SK-N-SH (cell line): ENCODE measurements around the gene DNAJC16. TPM values are rescaled to one million over a fixed set of nuclear protein-coding genes. Genes with fewer than 3 reads are reported as not detected.
"Not testable (repeated sequence)": the region's sequence is repeated elsewhere in the genome, so short reads cannot be mapped to it uniquely, and the experiment has no call there.

Experiments used
- CTCF ChIA-PET: fragments of 300-600, 350-600 bp; formaldehyde crosslinking; extraction: SDS; loops from one replicate; lab custom pipeline; 2021; lab: Yijun Ruan, JAX
- POLR2A ChIA-PET: fragments of 350-600 bp; sonication (Branson Sonifier 250); formaldehyde crosslinking; extraction: SDS; loops from one replicate; lab custom pipeline; 2020; ENCODE audit warnings: antibody characterized with exemption, inconsistent platforms; lab: Yijun Ruan, JAX
- DNase-seq: peaks from one replicate; pipeline ENCODE4 v3.0.0; 2012
- H2AFZ ChIP-seq: fragments of 200-600 bp; sonication (generic); 2 replicates; pipeline ENCODE4 v1.8.1; 2016; ENCODE audit warnings: antibody characterized with exemption, mild to moderate bottlenecking, low read depth
- H3F3A ChIP-seq: fragments of 200-600 bp; sonication (generic); replicated peaks from 2 replicates; pipeline ENCODE3; 2016; ENCODE audit warnings: antibody characterized with exemption, mild to moderate bottlenecking; ENCODE audit not compliant: insufficient read depth
- H3K27ac ChIP-seq, 2 experiments: fragments of 200-500 bp in 1 of 2; fragments of 200-600 bp in 1 of 2; sonication (Bioruptor generic) in 1 of 2; sonication (generic), shearing (Covaris generic) in 1 of 2; 2 replicates each; pipeline versions ENCODE4 v1.5.1 to v1.6.1; 2014 to 2016; ENCODE audit warnings: low read depth in 2 of 2, inconsistent platforms in 1 of 2, low read length in 1 of 2, mild to moderate bottlenecking in 1 of 2, mixed read lengths in 1 of 2
- H3K27me3 ChIP-seq: fragments of 200-600 bp; sonication (generic), shearing (Covaris generic); 2 replicates; pipeline ENCODE4 v1.6.1; 2016; ENCODE audit warnings: mixed run types; ENCODE audit not compliant: insufficient read depth
- H3K36me3 ChIP-seq, 2 experiments: fragments of 200-500 bp in 1 of 2; fragments of 200-600 bp in 1 of 2; sonication (Bioruptor generic) in 1 of 2; sonication (generic) in 1 of 2; replicated peaks in 1 of 2; 2 replicates each; pipeline versions ENCODE3 to v1.5.1; 2014 to 2016; ENCODE audit warnings: low read length in 1 of 2, mild to moderate bottlenecking in 1 of 2; ENCODE audit not compliant: insufficient read depth in 2 of 2, control insufficient read depth in 1 of 2
- H3K4me1 ChIP-seq, 2 experiments: fragments of 200-500 bp in 1 of 2; fragments of 200-600 bp in 1 of 2; sonication (Bioruptor generic) in 1 of 2; sonication (generic), shearing (Covaris generic) in 1 of 2; 2 replicates each; pipeline versions ENCODE4 v1.5.1 to v1.6.1; 2014 to 2016; ENCODE audit warnings: low read depth in 1 of 2, low read length in 1 of 2, mixed run types in 1 of 2; ENCODE audit not compliant: insufficient read depth in 2 of 2, control insufficient read depth in 1 of 2
- H3K4me2 ChIP-seq: fragments of 200-600 bp; sonication (generic), shearing (Covaris generic); 2 replicates; pipeline ENCODE4 v1.6.1; 2017; ENCODE audit warnings: mixed run types
- H3K4me3 ChIP-seq, 2 experiments: fragments of 200-500 bp in 1 of 2; fragments of 200-600 bp in 1 of 2; sonication (Bioruptor generic) in 1 of 2; sonication (generic), shearing (Covaris generic) in 1 of 2; 2 replicates each; pipeline versions ENCODE4 v1.5.1 to v1.8.1; 2014 to 2016; ENCODE audit warnings: low read depth in 2 of 2, inconsistent platforms in 1 of 2, low read length in 1 of 2, mild to moderate bottlenecking in 1 of 2, mixed read lengths in 1 of 2, moderate library complexity in 1 of 2
- H3K79me2 ChIP-seq: fragments of 200-600 bp; sonication (generic); 2 replicates; pipeline ENCODE4 v1.8.1; 2017; ENCODE audit warnings: mild to moderate bottlenecking; ENCODE audit not compliant: insufficient read depth
- H3K9ac ChIP-seq: fragments of 200-600 bp; sonication (generic); 2 replicates; pipeline ENCODE4 v1.6.1; 2017; ENCODE audit warnings: mixed run types
- H3K9me2 ChIP-seq: fragments of 200-600 bp; sonication (generic); 2 replicates; pipeline ENCODE4 v1.6.1; 2017; ENCODE audit warnings: mixed run types
- H3K9me3 ChIP-seq: fragments of 200-600 bp; sonication (generic); 2 replicates; pipeline ENCODE4 v1.6.1; 2017; ENCODE audit warnings: mixed run types, mild to moderate bottlenecking, moderate library complexity
- H4K20me1 ChIP-seq: fragments of 200-600 bp; sonication (generic); 2 replicates; pipeline ENCODE4 v1.6.1; 2017; ENCODE audit warnings: mild to moderate bottlenecking, mixed run types; ENCODE audit not compliant: insufficient read depth
- CHD2 ChIP-seq: fragments of 150-350 bp; IDR thresholded peaks from 2 replicates; pipeline ENCODE4 v1.6.1; 2018; ENCODE audit warnings: low read length; ENCODE audit not compliant: partially characterized antibody
- ELF1 ChIP-seq: IDR thresholded peaks from 2 replicates; pipeline ENCODE4 v1.4.0; 2012
- EP300 ChIP-seq, 2 experiments: IDR thresholded peaks; 2 replicates each; pipeline versions ENCODE4 v1.4.0 to v1.6.1; 2012; ENCODE audit warnings: borderline replicate concordance in 1 of 2, low read depth in 1 of 2, low read length in 1 of 2
- EZH2phosphoT487 ChIP-seq: fragments of 200-600 bp; sonication (generic); IDR thresholded peaks from 2 replicates; pipeline ENCODE4 v1.6.1; 2017; ENCODE audit warnings: low read depth, mixed run types, mild to moderate bottlenecking, antibody characterized with exemption, moderate library complexity, borderline replicate concordance
- FOXJ3 ChIP-seq: sonication (generic); formaldehyde crosslinking; IDR thresholded peaks from 2 replicates; pipeline ENCODE4 v1.5.1; 2020; ENCODE audit warnings: mild to moderate bottlenecking, missing genetic modification reagents
- GATA2 ChIP-seq: sonication (generic); formaldehyde crosslinking; IDR thresholded peaks from 2 replicates; pipeline ENCODE4 v1.5.0; 2020; ENCODE audit warnings: mild to moderate bottlenecking, missing genetic modification reagents
- MAX ChIP-seq: IDR thresholded peaks from 2 replicates; pipeline ENCODE4 v1.4.0; 2012; ENCODE audit warnings: low read depth
- MXI1 ChIP-seq: IDR thresholded peaks from 2 replicates; pipeline ENCODE4 v1.6.1; 2012; ENCODE audit warnings: mild to moderate bottlenecking, low read depth, low read length, improper control_type of control experiment
- NFIC ChIP-seq: IDR thresholded peaks from 2 replicates; pipeline ENCODE4 v1.4.0; 2012; ENCODE audit warnings: borderline replicate concordance
- POLR2AphosphoS5 ChIP-seq: IDR thresholded peaks from 2 replicates; pipeline ENCODE4 v1.6.1; 2012; ENCODE audit warnings: low read depth, low read length
- RCOR1 ChIP-seq: fragments of 150-350 bp; IDR thresholded peaks from 2 replicates; pipeline ENCODE4 v1.6.1; 2017; ENCODE audit warnings: antibody characterized with exemption, low read length
- REST ChIP-seq: IDR thresholded peaks from 2 replicates; pipeline ENCODE4 v1.6.1; 2012; ENCODE audit warnings: mild to moderate bottlenecking, low read depth, low read length, moderate library complexity
- RFX5 ChIP-seq: IDR thresholded peaks from 2 replicates; pipeline ENCODE4 v1.6.1; 2012; ENCODE audit warnings: mild to moderate bottlenecking, improper control_type of control experiment, low read length
- SIN3A ChIP-seq: IDR thresholded peaks from 2 replicates; pipeline ENCODE4 v1.6.1; 2012; ENCODE audit warnings: low read depth, mild to moderate bottlenecking, low read length, moderate library complexity, borderline replicate concordance
- SMC3 ChIP-seq: IDR thresholded peaks from 2 replicates; pipeline ENCODE4 v1.6.1; 2012; ENCODE audit warnings: low read depth, low read length, improper control_type of control experiment
- TAF1 ChIP-seq: IDR thresholded peaks from 2 replicates; pipeline ENCODE4 v1.6.1; 2012; ENCODE audit warnings: low read depth, mild to moderate bottlenecking, low read length, moderate library complexity, borderline replicate concordance
- TEAD4 ChIP-seq: IDR thresholded peaks from 2 replicates; pipeline ENCODE4 v1.4.0; 2012; ENCODE audit warnings: mild to moderate bottlenecking, borderline replicate concordance; ENCODE audit not compliant: insufficient read depth
- USF1 ChIP-seq: IDR thresholded peaks from 2 replicates; pipeline ENCODE4 v1.4.0; 2012; ENCODE audit warnings: low read depth, borderline replicate concordance
- YY1 ChIP-seq: IDR thresholded peaks from 2 replicates; pipeline ENCODE4 v1.4.0; 2012; ENCODE audit warnings: low read depth, mild to moderate bottlenecking
- ZBTB33 ChIP-seq: IDR thresholded peaks from 2 replicates; pipeline ENCODE4 v1.4.0; 2012; ENCODE audit warnings: low read depth, borderline replicate concordance
- WGBS: methylation state at CpG from one replicate; pipeline ENCODE4 v1.1.6; 2017; ENCODE audit warnings: low lambda C conversion rate; 5-methylcytosine and 5-hydroxymethylcytosine counted together
- polyA plus RNA-seq, 3 experiments: library from polyadenylated mRNA; depleted of rRNA; stranded (reverse); fragments of >200 nt; gene quantifications; 2 replicates each; pipeline ENCODE4 v1.2.3, GENCODE V29; 2012

DNAJC16 gene
- polyA plus RNA-seq, 1 of the 3 experiments (the other 2 are of a cell fraction): 8.4 TPM

- no peak overlapping the region for H3K4me2 ChIP-seq
- H3K79me2 ChIP-seq: peaks cover 14% of the 10 kb centered on the region
- no peaks in the 10 kb centered on the region for H3K36me3 ChIP-seq
- no peaks in the 10 kb centered on the region for H4K20me1 ChIP-seq
- no peak for TF ChIP-seq CHD2
- TF ChIP-seq ZBTB33: no peak
- no peak for TF ChIP-seq MXI1
- TF ChIP-seq POLR2AphosphoS5: no peak
- TF ChIP-seq NFIC: no peak
- no peak for TF ChIP-seq YY1
- TF ChIP-seq USF1: no peak
- no peak for TF ChIP-seq SIN3A
- TF ChIP-seq GATA2: no peak
- no peak for TF ChIP-seq REST
- no peak for TF ChIP-seq TEAD4
- no peak for TF ChIP-seq SMC3
- TF ChIP-seq MAX: no peak
- TF ChIP-seq TAF1: no peak
- TF ChIP-seq RFX5: no peak
- TF ChIP-seq EP300 (IDR thresholded peaks at IDR 0.05; ENCODE audit: borderline replicate concordance in 1 of 2, low read depth in 1 of 2, low read length in 1 of 2): no peak
- TF ChIP-seq ELF1: no peak
- TF ChIP-seq RCOR1: no peak
- no peak for TF ChIP-seq FOXJ3 (CRISPR knock-in tag)
- TF ChIP-seq EZH2phosphoT487: no peak
- TF ChIP-seq, all 33 proteins: peak for 0
- POLR2A ChIA-PET: no interaction called here
- Histone ChIP-seq H3K4me1 (peaks cover 0 to 11% of the 10 kb centered on the region in 2 experiments; a peak in 1 of 4 replicates), H3K27ac (no peak overlapping the region), H3K9me2 (no peaks in the 10 kb centered on the region), H3K4me3 (no peak overlapping the region), H3K9ac (no peak overlapping the region), H3F3A (peaks cover 5% of the 10 kb centered on the region), H2AFZ (no peak overlapping the region), H3K27me3 (no peaks in the 10 kb centered on the region), H3K9me3 (no peaks in the 10 kb centered on the region)
- CTCF ChIA-PET: no interaction called here
- DNase-seq: no peak
- 93% methylated on average over 3 of the region's 3 CpGs for WGBS
Measured at GRCh38 chr1:15519625-15520024, 7.0 kb upstream of the DNAJC16 start.

- H2AFZ ChIP-seq, POLR2A ChIA-PET, H3K9ac ChIP-seq, H3K27ac ChIP-seq, DNase-seq, H4K20me1 ChIP-seq, H3K4me2 ChIP-seq, H3K27me3 ChIP-seq, H3K36me3 ChIP-seq, H3K4me3 ChIP-seq, H3K9me3 ChIP-seq, CTCF ChIA-PET, H3K9me2 ChIP-seq: not testable (repeated sequence)
- peaks cover 14% of the 10 kb centered on the region for H3K79me2 ChIP-seq
- peaks cover 16% of the 10 kb centered on the region for H3F3A ChIP-seq
- peaks cover 0 to 18% of the 10 kb centered on the region in 2 experiments; a peak in 2 of 4 replicates for H3K4me1 ChIP-seq
- 94% methylated on average over 17 of the region's 17 CpGs for WGBS
Measured at GRCh38 chr1:15521206-15521906, 5.3 kb upstream of the DNAJC16 start.
